Skeletal muscle satellite cell (primary cell): Measurements from ENCODE around the gene RAB4B.

Experiments
- H3K27me3 ChIP-seq: 2 replicates; pipeline ENCODE4 v1.7.0; 2013; ENCODE audit warnings: low read length; ENCODE audit not compliant: control insufficient read depth, insufficient read depth
- H3K36me3 ChIP-seq: 2 replicates; pipeline ENCODE4 v1.7.0; 2013; ENCODE audit warnings: mild to moderate bottlenecking, control low read depth, low read length; ENCODE audit not compliant: insufficient read depth
- H3K4me1 ChIP-seq: 2 replicates; pipeline ENCODE4 v1.7.0; 2013; ENCODE audit warnings: low read length; ENCODE audit not compliant: control insufficient read depth, insufficient read depth
- H3K4me2 ChIP-seq: 2 replicates; pipeline ENCODE4 v1.7.0; 2013; ENCODE audit warnings: mild to moderate bottlenecking, low read length
- H3K4me3 ChIP-seq: 2 replicates; pipeline ENCODE4 v1.7.0; 2013; ENCODE audit warnings: low read length
- H3K9ac ChIP-seq: 2 replicates; pipeline ENCODE4 v1.7.0; 2013; ENCODE audit warnings: mild to moderate bottlenecking, low read depth, low read length, moderate library complexity
- H3K9me3 ChIP-seq: replicated peaks from 2 replicates; pipeline ENCODE4 v1.7.0; 2013; ENCODE audit warnings: mild to moderate bottlenecking, control low read depth, low read length

RAB4B gene

DNA sequence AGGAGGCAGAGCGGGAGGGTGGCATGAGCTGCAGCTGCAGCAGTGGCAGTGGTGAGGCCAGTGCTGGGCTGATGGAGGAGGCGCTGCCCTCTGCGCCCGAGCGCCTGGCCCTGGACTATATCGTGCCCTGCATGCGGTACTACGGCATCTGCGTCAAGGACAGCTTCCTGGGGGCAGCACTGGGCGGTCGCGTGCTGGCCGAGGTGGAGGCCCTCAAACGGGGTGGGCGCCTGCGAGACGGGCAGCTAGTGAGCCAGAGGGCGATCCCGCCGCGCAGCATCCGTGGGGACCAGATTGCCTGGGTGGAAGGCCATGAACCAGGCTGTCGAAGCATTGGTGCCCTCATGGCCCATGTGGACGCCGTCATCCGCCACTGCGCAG is 22.9 kb downstream of the RAB4B start:
- no peaks in the 10 kb centered on the region for H3K9me3 ChIP-seq

DNA sequence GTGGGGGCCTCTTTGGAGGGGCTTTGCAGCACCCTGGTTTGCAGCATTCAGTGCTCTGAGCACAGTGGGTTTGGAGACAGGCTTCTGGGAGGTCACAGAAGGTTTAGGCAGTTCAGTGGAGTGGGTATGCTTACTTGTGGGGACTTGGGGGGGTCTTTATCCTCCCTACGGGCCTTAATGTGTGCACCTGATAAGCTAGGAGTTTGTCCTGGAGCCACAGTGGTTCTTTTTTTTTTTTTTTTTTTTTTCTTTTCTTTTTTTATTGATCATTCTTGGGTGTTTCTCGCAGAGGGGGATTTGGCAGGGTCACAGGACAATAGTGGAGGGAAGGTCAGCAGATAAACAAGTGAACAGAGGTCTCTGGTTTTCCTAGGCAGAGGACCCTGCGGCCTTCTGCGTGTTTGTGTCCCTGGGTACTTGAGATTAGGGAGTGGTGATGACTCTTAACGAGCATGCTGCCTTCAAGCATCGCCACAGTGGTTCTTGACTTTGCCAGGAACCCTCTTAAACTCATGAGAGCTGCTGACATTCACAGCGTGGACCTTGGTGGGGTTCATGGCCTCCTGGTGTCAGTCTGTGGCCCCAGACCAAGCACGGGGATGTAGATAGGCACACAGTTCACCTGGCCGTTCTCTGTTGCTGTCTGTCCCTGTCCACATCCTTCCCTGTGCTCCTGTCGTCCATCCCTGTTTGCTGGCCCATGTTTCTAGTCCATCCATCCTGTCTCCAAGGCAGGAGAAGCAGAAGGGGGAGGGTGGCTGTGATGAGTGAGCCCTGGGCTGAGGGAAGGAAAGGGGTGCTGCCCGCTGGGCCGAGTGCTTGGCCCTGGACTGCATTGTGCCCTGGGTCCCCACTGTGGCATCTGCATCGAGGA is 23.6 kb downstream of the RAB4B start:
- peak overlapping the region; percentile 94 for H3K9ac ChIP-seq
- H3K36me3 ChIP-seq: peaks cover 54% of the 10 kb centered on the region
- no peaks in the 10 kb centered on the region for H3K9me3 ChIP-seq
- H3K27me3 ChIP-seq: no peaks in the 10 kb centered on the region
- peak overlapping the region; percentile 98 for H3K4me3 ChIP-seq
- H3K4me2 ChIP-seq: peak overlapping the region; percentile 95
- peaks cover 62% of the 10 kb centered on the region for H3K4me1 ChIP-seq

More for the DNA sequence above, 22.9 kb downstream of the RAB4B start:
- Histone ChIP-seq H3K4me2 (peak overlapping the region; percentile 95), H3K4me1 (peaks cover 55% of the 10 kb centered on the region), H3K4me3 (peak overlapping the region; percentile 98), H3K36me3 (peaks cover 54% of the 10 kb centered on the region), H3K27me3 (no peaks in the 10 kb centered on the region), H3K9ac (peak overlapping the region; percentile 94)

DNA sequence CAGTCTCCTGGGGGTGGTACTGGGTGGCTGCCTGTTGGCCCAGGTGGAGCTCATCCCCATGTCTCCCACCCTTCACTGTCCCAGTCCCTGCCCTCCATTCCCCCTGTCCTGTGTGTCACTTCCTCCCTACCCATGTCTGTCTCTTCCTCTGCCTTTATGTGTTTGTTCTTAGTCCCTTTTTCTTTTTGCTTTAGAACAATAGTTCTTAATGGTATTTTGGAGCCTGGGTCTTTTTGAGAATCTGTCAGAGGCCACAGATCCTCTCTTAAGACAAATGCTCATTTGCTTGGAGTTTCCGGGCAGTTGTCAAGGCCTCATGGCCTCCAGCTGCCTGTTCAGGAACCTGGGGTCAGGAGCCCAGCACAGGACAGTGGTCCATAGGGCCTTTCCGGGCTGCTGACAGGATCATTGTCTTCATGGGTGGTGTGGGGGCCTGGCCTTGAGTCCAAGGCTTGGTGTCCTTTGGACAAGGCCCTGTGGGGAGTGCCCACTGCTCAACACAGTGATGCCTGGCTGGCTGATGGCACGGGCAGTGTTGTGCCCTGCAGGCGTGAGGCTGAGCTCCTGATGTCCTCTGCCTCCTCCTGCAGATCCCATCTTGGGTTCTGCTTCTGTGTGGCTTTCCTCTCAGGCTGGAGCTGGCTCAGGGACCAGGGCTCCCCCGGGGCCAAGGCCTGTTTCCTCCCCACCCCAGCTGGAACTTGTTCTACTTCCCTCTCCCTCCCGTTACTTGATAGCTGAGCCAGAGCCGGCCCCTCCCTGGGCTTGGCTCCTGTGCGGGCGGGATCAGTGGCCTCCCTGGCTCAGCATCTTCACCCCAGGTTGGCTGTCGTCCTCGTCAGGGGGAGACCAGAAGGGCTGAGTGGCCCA is 24.5 kb downstream of the RAB4B start:
- Histone ChIP-seq H3K9ac (peak overlapping the region; percentile 39), H3K9me3 (no peaks in the 10 kb centered on the region), H3K27me3 (no peaks in the 10 kb centered on the region), H3K4me1 (peaks cover 63% of the 10 kb centered on the region), H3K4me3 (peak overlapping the region; percentile 60), H3K4me2 (peak overlapping the region; percentile 95), H3K36me3 (peaks cover 59% of the 10 kb centered on the region)

DNA sequence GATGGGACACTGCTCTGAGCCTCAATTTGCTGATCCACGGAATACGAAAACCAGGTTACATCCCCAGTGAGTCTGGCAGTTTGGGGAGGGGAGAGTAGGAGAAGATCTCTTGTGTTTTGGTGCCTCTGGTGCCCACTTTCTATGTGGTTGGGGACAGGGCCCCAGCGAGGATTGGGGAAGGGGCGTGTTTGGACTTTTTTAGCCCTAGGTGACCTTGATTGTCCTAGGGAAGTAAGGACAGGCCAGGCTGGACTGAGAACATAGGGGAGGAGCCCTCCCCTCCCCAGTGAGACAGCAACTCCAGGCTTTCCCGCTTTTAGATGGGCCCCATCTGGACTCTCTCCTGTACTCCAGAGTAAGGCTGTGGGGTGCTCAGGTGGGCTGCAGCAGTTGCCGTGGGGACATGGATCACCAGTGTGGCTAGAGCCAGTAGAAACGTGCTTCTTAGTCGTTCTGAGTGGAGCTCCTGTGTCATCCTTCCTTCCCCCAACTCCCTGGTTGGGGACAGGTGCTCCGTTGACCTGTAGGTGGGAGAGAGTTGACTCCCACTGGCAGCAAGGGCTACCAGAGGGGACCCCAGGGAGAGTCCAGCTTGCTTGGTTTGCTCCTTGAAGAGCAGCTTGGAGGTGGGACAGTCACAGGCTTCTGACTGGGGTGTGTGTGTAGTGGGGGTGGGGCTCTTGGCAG is 25.3 kb downstream of the RAB4B start:
- peaks cover 55% of the 10 kb centered on the region for H3K4me1 ChIP-seq
- peaks cover 67% of the 10 kb centered on the region for H3K36me3 ChIP-seq
- no peaks in the 10 kb centered on the region for H3K27me3 ChIP-seq
- H3K9ac ChIP-seq: peak overlapping the region; percentile 39
- peak overlapping the region; percentile 60 for H3K4me3 ChIP-seq
- peak overlapping the region; percentile 95 for H3K4me2 ChIP-seq
- no peaks in the 10 kb centered on the region for H3K9me3 ChIP-seq

DNA sequence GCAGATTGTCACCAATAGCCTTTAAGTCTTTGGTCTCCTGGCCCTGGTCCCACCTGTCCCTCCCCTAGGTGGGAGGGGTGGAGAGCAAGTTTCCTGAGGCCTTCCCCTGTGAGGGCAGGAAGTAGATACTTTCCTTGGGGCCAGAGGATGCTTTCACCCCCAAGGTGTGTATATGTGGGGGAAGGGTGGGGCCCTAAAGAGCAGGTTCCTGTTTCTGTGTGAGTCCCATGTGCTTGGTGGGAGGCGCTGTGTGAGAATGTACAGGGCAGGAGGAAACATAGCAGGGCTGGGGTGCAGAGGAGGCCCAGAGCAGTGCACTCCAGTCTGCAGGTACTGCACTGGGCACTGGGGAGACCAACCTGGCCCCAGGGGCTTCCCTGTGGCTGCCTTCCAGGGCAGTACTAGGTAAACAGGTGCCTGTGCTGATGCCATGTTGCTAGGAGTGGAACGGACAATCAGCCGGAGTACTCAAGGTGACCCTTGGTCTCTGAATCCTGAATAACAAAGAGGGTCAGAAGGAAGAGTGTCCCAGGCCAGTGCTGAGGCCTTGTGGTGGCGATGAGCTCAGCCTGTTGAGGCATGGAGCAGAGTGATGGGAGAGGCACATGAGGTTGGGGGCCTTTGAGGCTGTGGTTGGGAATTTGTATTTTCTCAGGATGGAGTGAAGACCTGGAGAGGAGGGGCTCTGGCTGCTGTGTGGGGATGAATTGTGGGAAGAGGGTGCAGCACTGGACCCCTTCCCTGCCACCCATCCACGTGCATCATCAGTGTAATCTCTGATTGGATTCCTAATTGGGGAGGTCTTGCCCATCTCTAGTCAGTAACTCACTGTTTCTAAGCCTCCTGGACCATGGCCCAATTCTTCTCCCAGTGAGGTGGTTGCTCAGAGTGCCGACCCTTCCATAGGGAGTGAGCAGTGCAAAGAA is 26.1 kb downstream of the RAB4B start:
- Histone ChIP-seq H3K9ac (no peak overlapping the region), H3K4me1 (peaks cover 55% of the 10 kb centered on the region)

DNA sequence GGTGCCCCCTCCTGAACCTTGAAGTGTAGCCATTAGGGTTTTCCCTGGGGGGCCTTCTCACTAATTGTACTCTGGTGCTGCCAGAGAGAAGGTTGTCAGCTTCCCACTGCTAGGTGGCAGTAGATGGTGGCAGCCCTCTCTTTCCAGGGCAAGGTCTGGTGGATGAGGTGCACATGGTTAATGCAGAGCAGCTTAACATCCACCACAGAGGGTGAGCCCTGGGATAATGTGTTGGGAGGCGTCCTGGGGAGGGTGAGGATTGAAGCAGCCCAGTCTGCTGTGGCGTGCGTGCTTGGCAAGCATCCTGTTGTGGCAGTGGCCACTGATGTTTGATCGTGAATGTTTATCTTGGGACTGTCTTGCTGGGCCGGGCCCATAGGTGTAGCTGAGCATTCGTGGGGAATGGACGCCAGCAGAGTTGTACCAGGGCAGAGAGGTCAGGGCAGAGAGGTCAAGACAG is 26.8 kb downstream of the RAB4B start:
- Histone ChIP-seq H3K9me3 (no peaks in the 10 kb centered on the region), H3K4me2 (peak overlapping the region; percentile 4), H3K9ac (no peak overlapping the region), H3K4me3 (no peak overlapping the region), H3K27me3 (no peaks in the 10 kb centered on the region), H3K36me3 (peaks cover 80% of the 10 kb centered on the region), H3K4me1 (peaks cover 55% of the 10 kb centered on the region)

More for the DNA sequence above, 26.1 kb downstream of the RAB4B start:
- H3K4me2 ChIP-seq: peak overlapping the region; percentile 95
- H3K27me3 ChIP-seq: no peaks in the 10 kb centered on the region
- H3K9me3 ChIP-seq: no peaks in the 10 kb centered on the region
- H3K36me3 ChIP-seq: peaks cover 73% of the 10 kb centered on the region
- no peak overlapping the region for H3K4me3 ChIP-seq

DNA sequence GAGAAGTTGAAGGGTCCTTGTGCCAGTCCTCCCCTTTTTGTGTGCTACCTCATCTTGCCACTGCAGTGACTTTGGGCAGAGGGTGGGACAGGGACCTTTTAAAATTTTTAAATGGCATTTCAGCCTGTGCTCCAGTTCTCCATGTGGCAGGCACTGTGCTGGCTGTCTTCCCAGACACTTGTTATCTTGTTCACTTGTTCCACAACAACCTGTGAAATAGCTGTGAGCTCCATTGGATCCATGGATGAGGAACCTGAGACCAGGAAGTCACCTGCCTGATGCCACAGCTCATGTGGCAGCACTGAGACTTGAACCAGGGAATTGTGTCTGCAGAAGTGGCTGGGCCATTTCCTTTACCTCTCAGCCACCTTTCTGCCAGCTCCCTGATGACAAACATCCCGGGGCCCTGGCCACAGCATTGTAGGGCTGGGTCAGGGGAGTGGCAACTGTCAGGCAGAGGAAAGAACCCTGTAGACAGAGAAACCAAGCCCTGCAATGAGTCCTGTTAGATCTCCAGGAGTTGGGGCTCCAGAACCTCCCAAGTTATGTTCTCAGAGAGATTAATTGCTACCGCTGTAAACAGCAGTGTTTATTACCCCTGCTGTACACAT is 27.3 kb downstream of the RAB4B start:
- Histone ChIP-seq H3K4me1 (peaks cover 53% of the 10 kb centered on the region), H3K4me3 (no peak overlapping the region), H3K36me3 (peaks cover 79% of the 10 kb centered on the region)

DNA sequence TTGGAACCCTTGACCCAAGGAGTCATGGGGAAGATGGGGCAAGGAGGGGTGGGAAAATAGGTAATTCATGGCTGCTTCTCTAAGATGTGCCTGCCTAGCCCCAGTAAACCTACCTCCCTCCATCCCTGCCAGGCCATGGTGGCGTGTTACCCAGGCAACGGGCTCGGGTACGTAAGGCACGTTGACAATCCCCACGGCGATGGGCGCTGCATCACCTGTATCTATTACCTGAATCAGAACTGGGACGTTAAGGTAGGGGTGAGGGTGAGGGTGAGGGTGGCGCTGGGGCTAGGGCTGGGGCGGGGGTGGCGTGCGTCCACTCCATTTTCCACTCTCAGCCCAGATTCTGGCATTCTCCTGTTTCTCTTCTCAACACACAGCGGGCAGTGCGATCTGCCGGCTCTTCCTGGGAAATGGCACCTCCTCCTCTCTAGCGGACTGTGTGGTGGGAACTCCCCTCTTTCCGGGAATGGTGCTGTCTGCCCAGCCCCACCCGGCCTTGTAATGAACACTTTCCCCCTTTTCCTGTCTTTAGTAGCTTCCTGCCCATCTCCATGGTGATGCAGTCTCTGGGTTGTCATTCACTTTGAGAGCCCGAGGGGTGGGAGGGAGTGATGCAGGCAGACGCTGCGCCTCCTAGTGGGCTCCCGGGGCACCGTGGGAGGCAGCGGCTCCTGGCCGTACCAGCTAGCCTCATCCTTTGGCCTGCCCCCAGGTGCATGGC is 28.5 kb downstream of the RAB4B start:
- Histone ChIP-seq H3K4me1 (peaks cover 52% of the 10 kb centered on the region), H3K4me2 (peak overlapping the region; percentile 29), H3K9ac (peak overlapping the region; percentile 17), H3K27me3 (no peaks in the 10 kb centered on the region), H3K9me3 (no peaks in the 10 kb centered on the region), H3K4me3 (peak overlapping the region; percentile 31), H3K36me3 (peaks cover 68% of the 10 kb centered on the region)

More for the DNA sequence above, 27.3 kb downstream of the RAB4B start:
- Histone ChIP-seq H3K9ac (no peak overlapping the region), H3K4me2 (peak overlapping the region; percentile 4), H3K9me3 (no peaks in the 10 kb centered on the region), H3K27me3 (no peaks in the 10 kb centered on the region)

DNA sequence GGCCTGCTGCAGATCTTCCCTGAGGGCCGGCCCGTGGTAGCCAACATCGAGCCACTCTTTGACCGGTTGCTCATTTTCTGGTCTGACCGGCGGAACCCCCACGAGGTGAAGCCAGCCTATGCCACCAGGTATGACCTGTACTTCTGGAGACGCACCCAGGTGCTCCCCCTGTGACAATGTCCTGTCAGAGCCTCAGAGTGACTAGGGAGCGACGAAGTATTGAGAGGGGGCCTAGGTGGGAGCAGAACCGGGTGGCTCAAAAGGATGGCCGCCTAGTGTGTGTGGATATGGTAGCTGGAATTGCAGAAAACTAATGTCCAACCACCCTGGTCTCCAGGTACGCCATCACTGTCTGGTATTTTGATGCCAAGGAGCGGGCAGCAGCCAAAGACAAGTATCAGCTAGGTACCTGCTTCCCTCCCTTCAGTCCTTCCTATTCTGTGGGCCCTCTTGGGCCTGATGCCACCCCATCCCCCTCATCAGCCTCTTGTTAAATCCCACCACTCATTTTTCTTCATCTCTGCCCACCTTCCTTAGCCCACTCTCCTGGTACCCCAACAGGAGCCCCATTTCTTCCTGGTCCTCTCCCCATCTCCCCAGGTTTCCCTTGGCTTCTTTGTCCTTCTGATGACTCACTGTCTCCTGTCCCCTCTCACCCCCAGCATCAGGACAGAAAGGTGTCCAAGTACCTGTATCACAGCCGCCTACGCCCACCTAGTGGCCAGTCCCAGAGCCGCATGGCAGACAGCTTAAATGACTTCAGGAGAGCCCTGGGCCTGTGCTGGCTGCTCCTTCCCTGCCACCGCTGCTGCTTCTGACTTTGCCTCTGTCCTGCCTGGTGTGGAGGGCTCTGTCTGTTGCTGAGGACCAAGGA is 29.3 kb downstream of the RAB4B start:
- Histone ChIP-seq H3K4me2 (peak overlapping the region; percentile 29), H3K4me1 (peaks cover 45% of the 10 kb centered on the region), H3K4me3 (no peak overlapping the region), H3K36me3 (peaks cover 61% of the 10 kb centered on the region), H3K9ac (no peak overlapping the region), H3K9me3 (no peaks in the 10 kb centered on the region), H3K27me3 (no peaks in the 10 kb centered on the region)
